Kasumi-1 (cell line): Measurements from ENCODE around the gene KEL.

Experiments
- DNase-seq, 2 experiments: peaks; one replicate each; lab custom pipeline; 2025; lab: John Stamatoyannopoulos, UW

The KEL gene

DNA sequence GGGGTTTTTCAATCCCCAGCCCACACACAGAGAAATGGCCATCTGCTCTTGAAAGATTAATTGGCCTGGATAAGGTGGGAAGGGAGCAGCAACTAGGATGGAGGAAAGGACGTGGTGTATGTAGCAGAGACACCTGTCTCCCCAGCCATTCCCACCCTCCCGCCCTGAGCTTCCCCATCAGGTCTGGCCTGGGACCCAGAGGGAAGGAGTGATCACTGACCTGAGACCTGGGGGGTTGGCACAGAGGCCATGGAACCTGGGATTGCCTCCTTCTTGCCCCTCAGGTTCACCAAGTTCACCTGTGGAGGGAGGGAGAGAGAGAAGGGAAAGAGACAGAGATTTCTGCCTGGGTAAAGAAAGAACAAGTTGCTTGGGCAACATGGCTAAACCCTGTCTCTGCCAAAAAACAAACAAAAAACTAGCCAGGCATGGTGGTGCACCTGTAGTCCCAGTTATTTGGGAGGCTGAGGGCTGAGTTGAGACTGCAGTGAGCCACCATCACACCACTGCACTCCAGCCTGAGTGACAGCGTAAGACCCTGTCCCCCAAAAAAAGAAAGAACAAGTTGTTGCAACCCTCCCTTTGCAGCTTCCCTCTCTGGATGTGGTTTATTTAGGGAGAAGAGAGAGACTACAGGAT lies 65.3 kb downstream of the KEL start:
- no peak for DNase-seq

- DNase-seq = no peak
Measured at GRCh38 chr7:142896151-142896550, 66.0 kb downstream of the KEL start.

DNA sequence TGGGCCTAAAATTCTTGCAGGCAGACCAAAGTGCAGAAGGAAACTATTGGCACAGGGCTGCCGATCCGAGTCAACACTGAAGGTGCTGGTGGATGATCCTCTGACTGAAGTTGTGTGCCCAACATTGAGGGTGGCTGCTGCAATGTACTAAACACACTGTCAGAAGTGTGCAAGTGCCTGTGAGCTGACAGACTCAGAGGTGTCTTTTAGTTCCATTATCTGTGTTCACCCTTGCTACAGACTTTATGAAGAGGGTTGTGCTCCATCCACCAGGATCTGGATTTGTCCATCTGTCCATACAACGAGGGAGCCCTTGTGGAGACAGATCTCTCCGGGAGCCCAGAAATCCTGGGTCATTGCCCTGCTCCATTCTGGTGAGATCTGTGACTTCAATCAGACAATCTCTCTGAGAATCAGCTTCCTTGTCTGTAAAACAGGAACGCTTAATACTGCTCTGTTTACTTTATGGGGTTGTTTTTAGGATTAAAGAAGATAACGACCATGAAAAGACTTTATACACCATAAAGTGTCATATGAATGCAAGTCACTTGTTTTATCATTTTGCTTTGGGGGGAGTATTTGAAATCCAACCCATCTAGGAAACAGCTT lies 67.1 kb downstream of the KEL start:
- no peak for DNase-seq

DNA sequence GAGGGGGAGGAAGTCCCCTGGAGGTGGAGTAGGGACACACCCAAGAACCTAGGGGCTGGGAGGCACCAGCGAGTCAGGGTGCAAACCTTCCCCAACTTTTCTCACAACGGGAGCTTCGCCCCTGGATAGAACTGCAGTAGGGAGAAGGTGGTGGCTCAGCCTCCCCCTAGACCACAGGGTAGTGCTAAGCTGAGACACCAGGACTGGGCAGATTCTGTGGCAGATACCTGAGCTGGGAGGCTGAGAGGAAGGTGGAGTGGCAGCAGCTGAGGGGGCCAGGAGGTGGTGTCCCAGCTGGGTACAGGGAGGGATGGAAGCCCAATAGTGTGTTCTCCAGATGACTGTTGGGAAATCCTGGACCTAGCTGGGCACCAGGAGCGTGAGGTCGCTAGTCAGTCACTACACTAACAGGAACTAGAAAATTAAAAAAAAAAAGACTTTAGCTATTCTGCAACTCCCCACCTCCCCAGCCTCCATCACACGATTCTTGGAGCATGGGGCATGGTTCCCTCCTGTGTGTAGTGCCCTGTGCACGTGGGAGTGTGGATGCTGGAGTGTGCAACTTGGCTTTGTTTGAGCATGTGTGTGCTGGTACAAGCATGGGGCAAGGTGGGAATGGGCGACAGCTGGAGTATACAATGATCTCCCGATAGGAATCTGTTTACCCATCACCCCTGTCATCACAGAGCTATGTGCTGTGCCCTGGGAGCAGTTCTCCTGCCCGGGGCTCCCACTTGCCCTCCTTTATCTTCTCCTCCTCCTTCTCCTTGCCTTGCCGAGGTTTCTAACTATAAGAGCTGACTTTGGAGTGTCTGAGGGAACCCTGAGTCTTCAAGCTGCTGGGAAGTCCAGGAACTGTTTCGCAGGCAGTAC lies 67.8 kb downstream of the KEL start:
- DNase-seq = no peak

GRCh38 chr7:142892951-142893350 lies 69.2 kb downstream of the KEL start:
- no peak for DNase-seq

DNA sequence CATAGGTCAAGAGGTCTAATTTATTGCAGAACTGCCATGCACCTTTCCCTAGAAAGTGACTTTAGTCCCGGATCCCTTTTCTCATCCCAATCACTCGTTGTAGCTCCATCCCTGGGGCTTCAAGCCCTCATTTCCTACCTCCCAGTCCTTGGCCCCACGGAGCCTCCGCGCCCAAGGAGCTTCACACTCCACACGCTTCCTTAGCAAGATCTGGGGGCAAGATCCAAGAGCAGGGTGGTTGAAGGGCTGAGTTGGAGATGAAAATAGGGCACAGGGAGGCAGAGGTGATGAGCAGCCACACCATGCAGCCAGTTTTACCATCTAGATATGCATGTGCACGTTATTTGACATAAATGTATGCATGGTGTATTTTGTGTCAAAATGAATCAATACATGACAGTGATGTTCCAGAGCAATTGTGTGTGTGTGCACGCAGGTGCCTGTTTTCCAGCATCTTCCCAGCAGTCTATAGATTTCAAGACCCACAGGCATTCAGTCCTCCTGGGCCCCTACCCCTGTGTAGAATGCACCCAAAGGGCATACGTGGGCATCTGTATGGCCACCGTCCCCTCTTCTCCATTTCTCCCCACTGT lies 70.6 kb downstream of the KEL start:
- DNase-seq = no peak
